B cell (primary cell): Measurements from ENCODE around the gene CHMP1B. TPM values are rescaled to one million over a fixed set of nuclear protein-coding genes. Genes with fewer than 3 reads are reported as not detected.

Experiments used
- ATAC-seq: fragments of 200-7000 bp; cut with Tn5 transposase; one replicate; pipeline ENCODE4 v1.10.0; 2021; ENCODE audit warnings: low read depth, mild to moderate bottlenecking, moderate number of reproducible peaks, moderate library complexity
- CTCF ChIA-PET: fragments of 350-600 bp; sonication (Branson Sonifier 250); formaldehyde crosslinking; loops from one replicate; lab custom pipeline; 2021; ENCODE audit warnings: antibody characterized with exemption, inconsistent platforms; lab: Charles Lee
- POLR2A ChIA-PET: fragments of 350-600 bp; sonication (Branson Sonifier 250); formaldehyde crosslinking; loops from one replicate; lab custom pipeline; 2021; ENCODE audit warnings: antibody characterized with exemption; lab: Charles Lee
- DNase-seq: peaks from one replicate; pipeline ENCODE4 v3.0.0; 2013
- H2AFZ ChIP-seq: 2 replicates; pipeline ENCODE4 v1.6.1; 2012; ENCODE audit warnings: mild to moderate bottlenecking, low read depth, low read length; ENCODE audit not compliant: insufficient read depth, poor library complexity, severe bottlenecking
- H3K27ac ChIP-seq, 2 donors: 1 replicate in 1 of 2; 2 replicates in 1 of 2; pipeline ENCODE4 v1.5.1; 2012 to 2013; ENCODE audit warnings: low read length in 2 of 2, mild to moderate bottlenecking in 2 of 2, moderate library complexity in 1 of 2
- H3K27me3 ChIP-seq, 4 experiments: fragments of 200-600 bp in 1 of 4; sonication (generic) in 1 of 4; replicated peaks in 1 of 4; 1 replicate in 2 of 4; 2 replicates in 2 of 4; pipeline versions ENCODE4 v1.6.1 to v1.7.0; 2013 to 2016; ENCODE audit warnings: low read length in 3 of 4, mild to moderate bottlenecking in 2 of 4, mixed read lengths in 1 of 4, moderate library complexity in 1 of 4; ENCODE audit not compliant: insufficient read depth in 4 of 4, control insufficient read depth in 3 of 4; ENCODE audit errors: control extremely low read depth in 1 of 4
- H3K36me3 ChIP-seq, 2 experiments: replicated peaks in 1 of 2; 1 replicate in 1 of 2; 2 replicates in 1 of 2; pipeline versions ENCODE4 v1.6.1 to v1.7.1; 2013; ENCODE audit warnings: low read length in 1 of 2; ENCODE audit not compliant: insufficient read depth in 2 of 2, control insufficient read depth in 1 of 2; ENCODE audit errors: control extremely low read depth in 1 of 2, extremely low read depth in 1 of 2
- H3K4me1 ChIP-seq, 2 donors: fragments of 200-600 bp in 1 of 2; sonication (generic) in 1 of 2; 1 replicate in 1 of 2; 2 replicates in 1 of 2; pipeline versions ENCODE4 v1.5.1 to v1.6.1; 2013 to 2017; ENCODE audit warnings: low read length in 2 of 2; ENCODE audit not compliant: control insufficient read depth in 2 of 2, insufficient read depth in 2 of 2
- H3K4me2 ChIP-seq: replicated peaks from 2 replicates; pipeline ENCODE3; 2012; ENCODE audit warnings: mild to moderate bottlenecking, low read depth, low read length; ENCODE audit not compliant: poor library complexity, severe bottlenecking
- H3K4me3 ChIP-seq, 5 experiments: fragments of 200-600 bp in 1 of 5; sonication (generic) in 1 of 5; 1 replicate in 3 of 5; 2 replicates in 2 of 5; pipeline versions ENCODE4 v1.5.1 to v1.7.0; 2011 to 2016; ENCODE audit warnings: low read length in 4 of 5, mild to moderate bottlenecking in 4 of 5, low read depth in 2 of 5, control low read depth in 1 of 5, moderate library complexity in 1 of 5; ENCODE audit not compliant: insufficient read depth in 1 of 5; ENCODE audit errors: control extremely low read depth in 1 of 5, extremely low read depth in 1 of 5
- H3K79me2 ChIP-seq: fragments of 200-600 bp; sonication (generic); one replicate; pipeline ENCODE4 v1.6.0; 2016; ENCODE audit warnings: low read length; ENCODE audit not compliant: control insufficient read depth, insufficient read depth
- H3K9ac ChIP-seq: fragments of 200-600 bp; sonication (generic); 2 replicates; pipeline ENCODE4 v1.6.1; 2017; ENCODE audit warnings: mild to moderate bottlenecking, low read length, moderate library complexity
- H3K9me3 ChIP-seq, 3 donors: one replicate each; pipeline versions ENCODE4 v1.6.1 to v1.7.1; 2013; ENCODE audit warnings: low read length in 2 of 3; ENCODE audit not compliant: control insufficient read depth in 2 of 3, insufficient read depth in 1 of 3; ENCODE audit errors: control extremely low read depth in 1 of 3
- H4K20me1 ChIP-seq: 2 replicates; pipeline ENCODE4 v1.6.0; 2012; ENCODE audit warnings: mild to moderate bottlenecking, low read length; ENCODE audit not compliant: insufficient read depth, control insufficient read depth, poor library complexity, severe bottlenecking
- H3K27ac Mint-ChIP-seq: one replicate; pipeline ENCODE4 v1.8.0; 2021; ENCODE audit warnings: mixed read lengths
- H3K27me3 Mint-ChIP-seq: one replicate; pipeline ENCODE4 v1.8.0; 2021; ENCODE audit warnings: mixed read lengths
- H3K4me1 Mint-ChIP-seq: one replicate; pipeline ENCODE4 v1.8.0; 2021; ENCODE audit warnings: mixed read lengths
- H3K4me3 Mint-ChIP-seq: one replicate; pipeline ENCODE4 v1.8.0; 2021; ENCODE audit warnings: mixed read lengths
- H3K9me3 Mint-ChIP-seq: one replicate; pipeline ENCODE4 v1.8.0; 2022; ENCODE audit warnings: mixed read lengths; ENCODE audit not compliant: insufficient read depth
- CTCF ChIP-seq: fragments of 200-600 bp; IDR thresholded peaks from one replicate; pipeline ENCODE4 v1.8.0; 2022; ENCODE audit warnings: antibody characterized with exemption, mild to moderate bottlenecking
- EZH2 ChIP-seq: IDR thresholded peaks from 2 replicates; pipeline ENCODE4 v1.6.1; 2012; ENCODE audit warnings: borderline replicate concordance, low read depth, mild to moderate bottlenecking, moderate library complexity, low read length; ENCODE audit not compliant: insufficient read depth, poor library complexity, severe bottlenecking
- WGBS: methylation state at CpG from one replicate; pipeline ENCODE4 v1.1.5; 2013; ENCODE audit warnings: missing lambda C conversion rate; ENCODE audit not compliant: insufficient coverage; 5-methylcytosine and 5-hydroxymethylcytosine counted together
- intact Hi-C: fragments of 100-400 bp; cut with micrococcal nuclease; formaldehyde crosslinking; loops from one replicate; pipeline ENCODE4 v1.10.0; 2022
- polyA plus RNA-seq: library from polyadenylated mRNA; depleted of rRNA; stranded (reverse); fragments of >200 nt; gene quantifications from 2 replicates; pipeline ENCODE4 v1.2.3, GENCODE V29; 2012
- total RNA-seq, 2 donors: library from RNA; stranded (reverse); fragments of 120-200 nt in 1 of 2; gene quantifications; 1 replicate in 1 of 2; 2 replicates in 1 of 2; pipeline versions ENCODE4 v1.2.3 to v1.2.4, GENCODE V29; 2013 to 2022

Gene CHMP1B
- total and polyA plus RNA-seq, 2 donors (not counting 1 experiment from before 2014, with no cell fraction given), result 55.4 to 86.0 TPM

DNA sequence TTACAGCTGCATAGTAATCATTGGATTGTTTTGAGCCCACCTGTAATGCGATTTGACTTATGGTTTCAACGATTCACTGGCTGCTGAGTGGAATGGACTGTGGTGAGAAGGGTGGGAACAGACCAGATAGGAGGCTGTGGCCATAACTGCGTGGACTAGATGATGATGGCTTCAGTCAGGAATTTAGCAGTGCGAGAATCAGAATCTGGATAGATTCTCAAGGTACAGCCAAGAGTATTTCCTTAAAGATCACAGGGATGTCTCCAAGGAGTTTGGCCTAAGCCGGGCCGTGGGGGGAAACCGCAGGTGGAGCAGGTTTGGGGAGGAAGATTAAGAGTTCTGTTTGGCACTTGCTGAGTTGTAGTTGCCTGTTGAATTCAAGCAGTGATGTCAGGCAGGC, 44.0 kb upstream of the CHMP1B start:
- intact Hi-C loops, result no loop called here
- no peaks in the 10 kb centered on the region for H3K4me1 Mint-ChIP-seq
- Histone ChIP-seq H3K4me1 (no peaks in the 10 kb centered on the region), H3K9me3 (peaks cover 0 to 3% (median 0%) of the 10 kb centered on the region in 3 donors), H3K27me3 (no peaks in the 10 kb centered on the region), H3K79me2 (no peaks in the 10 kb centered on the region), H3K9ac (no peak overlapping the region), H2AFZ (no peak overlapping the region), H3K36me3 (no peaks in the 10 kb centered on the region), H3K27ac (no peak overlapping the region), H3K4me3 (no peak overlapping the region), H3K4me2 (no peak overlapping the region), H4K20me1 (no peaks in the 10 kb centered on the region)
- H3K9me3 Mint-ChIP-seq, result no peaks in the 10 kb centered on the region
- WGBS, result 95% methylated on average over 7 of the region's 7 CpGs
- DNase-seq, result no peak
- ChIA-PET CTCF (no interaction called here), POLR2A (no interaction called here)
- H3K27ac Mint-ChIP-seq, result no peak overlapping the region
- no peak for ATAC-seq
- no peak overlapping the region for H3K4me3 Mint-ChIP-seq
- no peak for TF ChIP-seq CTCF
- no peak for TF ChIP-seq EZH2
- H3K27me3 Mint-ChIP-seq, result peaks cover 10% of the 10 kb centered on the region

GRCh38 chr18:11808001-11808855, 43.0 kb upstream of the CHMP1B start:
- no peak for TF ChIP-seq EZH2
- TF ChIP-seq CTCF, result no peak
- H3K9me3 Mint-ChIP-seq, result no peaks in the 10 kb centered on the region
- no peaks in the 10 kb centered on the region for H3K4me1 ChIP-seq
- no peak overlapping the region for H2AFZ ChIP-seq
- intact Hi-C loops, result no loop called here
- H3K27me3 ChIP-seq, result no peaks in the 10 kb centered on the region
- WGBS, result 93% methylated on average over 5 of the region's 11 CpGs
- H3K4me2 ChIP-seq, result no peak overlapping the region
- no peak for ATAC-seq
- no peak overlapping the region for H3K27ac Mint-ChIP-seq
- CTCF ChIA-PET, result no interaction called here
- H3K4me3 ChIP-seq, result no peak overlapping the region
- peaks cover 10% of the 10 kb centered on the region for H3K27me3 Mint-ChIP-seq
- no peaks in the 10 kb centered on the region for H4K20me1 ChIP-seq
- H3K9ac ChIP-seq, result no peak overlapping the region
- no peak overlapping the region for H3K27ac ChIP-seq
- H3K4me1 Mint-ChIP-seq, result no peaks in the 10 kb centered on the region
- POLR2A ChIA-PET, result no interaction called here
- no peaks in the 10 kb centered on the region for H3K79me2 ChIP-seq
- no peak overlapping the region for H3K4me3 Mint-ChIP-seq
- no peaks in the 10 kb centered on the region for H3K36me3 ChIP-seq
- H3K9me3 ChIP-seq, result peaks cover 0 to 3% (median 0%) of the 10 kb centered on the region in 3 donors
- DNase-seq, result no peak
